ENCODE results near the gene TFCP2.

The TFCP2 gene

DNA sequence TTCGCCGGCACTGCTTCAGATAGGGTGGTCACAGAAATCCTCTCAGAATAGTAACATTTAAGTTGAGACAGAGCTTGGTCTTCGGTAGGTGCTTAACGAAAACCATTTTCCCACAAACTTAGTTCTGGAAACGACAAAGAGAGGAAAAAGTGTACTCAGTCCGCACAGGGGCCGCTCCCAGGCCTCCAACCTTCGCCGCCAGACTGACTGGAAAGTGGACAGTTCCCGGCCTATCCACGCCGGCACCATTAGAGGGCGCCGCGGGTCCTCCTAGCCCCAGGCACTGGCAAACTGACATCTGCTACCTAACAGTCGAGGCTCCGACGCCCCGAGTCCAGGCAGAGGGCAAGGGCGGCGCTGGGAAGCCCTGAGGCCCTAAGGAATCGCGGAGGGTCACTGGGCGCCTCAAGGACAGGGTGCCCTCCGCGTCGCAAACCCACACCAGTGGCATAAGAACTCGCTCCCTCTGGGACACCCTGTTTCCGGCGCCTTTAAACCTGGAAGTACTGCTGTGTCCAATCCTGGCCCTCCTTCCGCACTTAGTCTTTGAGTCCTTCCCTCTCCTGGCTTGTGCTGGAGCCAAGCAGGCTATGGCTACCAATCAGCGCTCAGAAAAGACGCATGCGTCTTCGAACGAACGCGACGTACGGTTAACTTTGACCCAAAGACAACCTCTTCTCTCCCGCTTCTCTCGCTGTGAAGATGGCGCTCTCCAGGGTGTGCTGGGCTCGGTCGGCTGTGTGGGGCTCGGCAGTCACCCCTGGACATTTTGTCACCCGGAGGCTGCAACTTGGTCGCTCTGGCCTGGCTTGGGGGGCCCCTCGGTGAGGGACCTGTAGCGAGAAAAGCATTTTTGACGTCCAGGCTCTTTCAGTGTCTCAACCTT, 125.0 kb downstream of the TFCP2 start, which contains the start of gene LETMD1:
TSS of gene LETMD1 (plus strand) at position 673 of the 886 bp plus-strand sequence. CDS start at position 703, 30 bp downstream.
- peak; percentile 74 to 83 for DNase-seq (ENCODE audit: low read depth in 1 of 2, low spot score in 1 of 2)
